ENCODE measurements around the gene SELENOW. TPM values are rescaled to one million over a fixed set of nuclear protein-coding genes. Genes with fewer than 3 reads are reported as not detected.

Gene SELENOW
- polyA plus RNA-seq, 1 of the 3 experiments (the other 2 are of a cell fraction): 335 TPM

DNA sequence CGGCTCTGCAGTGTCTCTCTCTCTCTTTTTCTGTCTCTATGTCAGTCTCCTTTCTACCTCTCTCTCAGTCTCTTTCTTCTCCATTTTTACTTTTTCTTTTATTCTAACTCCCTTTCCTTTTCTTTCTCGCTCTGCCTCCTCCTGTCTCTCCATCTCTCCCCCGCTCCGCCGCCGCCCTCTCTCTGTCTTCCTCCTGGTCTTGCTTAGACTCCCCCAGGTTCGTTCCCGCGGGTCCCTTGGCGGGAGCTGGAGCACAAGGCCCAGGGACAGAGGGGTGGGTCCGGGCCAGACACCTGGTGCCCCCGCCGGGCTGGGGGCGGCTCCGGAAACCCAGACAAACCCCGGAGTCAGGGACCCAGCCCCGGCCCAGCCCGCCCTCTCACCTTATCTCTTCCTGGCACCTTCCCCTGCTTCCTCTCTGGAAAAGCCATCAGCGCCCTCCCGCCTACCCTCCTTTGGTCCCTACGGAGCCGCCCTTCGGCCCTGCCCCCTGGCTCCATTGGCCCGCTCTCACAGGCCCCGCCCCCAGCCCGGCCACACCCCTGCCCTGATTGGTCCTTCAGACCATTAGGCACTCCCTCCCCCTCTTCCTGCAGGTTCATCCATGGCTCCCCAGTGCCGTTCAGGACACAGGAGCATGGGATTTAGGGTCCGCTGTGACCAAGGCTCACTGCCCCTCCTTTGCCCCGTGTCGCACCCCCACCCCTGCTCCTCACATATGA is 48.5 kb upstream of the SELENOW start:
- DNase-seq: peak; percentile 91
- ChIA-PET POLR2A (no interaction called here), CTCF (interaction anchor here (1.2 to 2.1 kb wide), 4 partner anchors 11 to 31 kb away, joined by 3 to 8 read pairs (median 4); partner anchors contain the start of gene EHD2)
- Histone ChIP-seq H3K27ac (ENCODE audit: low read depth in 2 of 2, low read length in 1 of 2) (peak overlapping the region; percentile 16 to 79; a peak in 3 of 4 replicates), H3K4me3 (ENCODE audit: low read depth in 2 of 2, low read length in 1 of 2) (peak overlapping the region in 1 of 2 experiments; percentile 24; a peak in 1 of 4 replicates), H3K9me3 (no peaks in the 10 kb centered on the region), H4K20me1 (ENCODE audit: insufficient read depth) (peaks cover 13% of the 10 kb centered on the region; the same call in 1 of the 2 replicates), H3F3A (replicated peaks; ENCODE audit: insufficient read depth) (peaks cover 44% of the 10 kb centered on the region), H3K9me2 (no peaks in the 10 kb centered on the region), H3K9ac (peak overlapping the region; percentile 14; the same call in 1 of the 2 replicates), H3K4me1 (ENCODE audit: control insufficient read depth in 1 of 2, insufficient read depth in 2 of 2, low read depth in 1 of 2, low read length in 1 of 2) (peaks cover 7 to 8% of the 10 kb centered on the region in 2 experiments; a peak in 2 of 4 replicates), H3K36me3 (replicated peaks in 1 of 2; ENCODE audit: control insufficient read depth in 1 of 2, insufficient read depth in 2 of 2, low read length in 1 of 2) (peaks cover 4 to 54% of the 10 kb centered on the region in 2 experiments), H3K79me2 (ENCODE audit: insufficient read depth) (peaks cover 67% of the 10 kb centered on the region), H3K27me3 (ENCODE audit: insufficient read depth) (no peaks in the 10 kb centered on the region), H2AFZ (ENCODE audit: low read depth) (no peak overlapping the region), H3K4me2 (peak overlapping the region; percentile 59)
- WGBS (ENCODE audit: low lambda C conversion rate): 34% methylated on average over 30 of the region's 30 CpGs
- no peak for TF ChIP-seq MXI1 (IDR thresholded peaks at IDR 0.05; ENCODE audit: low read depth, low read length)
- no peak for TF ChIP-seq JUND (IDR thresholded peaks at IDR 0.05)
- TF ChIP-seq SMC3 (IDR thresholded peaks at IDR 0.05; ENCODE audit: low read depth, low read length): no peak
- TF ChIP-seq, protein P1, sequence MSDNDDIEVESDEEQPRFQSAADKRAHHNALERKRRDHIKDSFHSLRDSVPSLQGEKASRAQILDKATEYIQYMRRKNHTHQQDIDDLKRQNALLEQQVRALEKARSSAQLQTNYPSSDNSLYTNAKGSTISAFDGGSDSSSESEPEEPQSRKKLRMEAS (IDR thresholded peaks at IDR 0.05; ENCODE audit: low read depth): no peak
- TF ChIP-seq SIN3A (IDR thresholded peaks at IDR 0.05; ENCODE audit: borderline replicate concordance, low read depth, low read length): no peak
- TF ChIP-seq RAD21 (IDR thresholded peaks at IDR 0.05; ENCODE audit: low read length): no peak
- TF ChIP-seq MEF2A (IDR thresholded peaks at IDR 0.05; ENCODE audit: borderline replicate concordance, low read depth): no peak
- no peak for TF ChIP-seq RCOR1 (IDR thresholded peaks at IDR 0.05; ENCODE audit: low read length)
- no peak for TF ChIP-seq FOXM1 (IDR thresholded peaks at IDR 0.05; ENCODE audit: low read depth)
- TF ChIP-seq TAF1 (IDR thresholded peaks at IDR 0.05; ENCODE audit: borderline replicate concordance, low read depth, low read length): no peak
- no peak for TF ChIP-seq GABPA (IDR thresholded peaks at IDR 0.05; ENCODE audit: low read depth)
- no peak for TF ChIP-seq ELF1 (IDR thresholded peaks at IDR 0.05)
- no peak for TF ChIP-seq NFIC (IDR thresholded peaks at IDR 0.05; ENCODE audit: borderline replicate concordance)
- TF ChIP-seq RXRA (IDR thresholded peaks at IDR 0.05; ENCODE audit: borderline replicate concordance, low read depth): no peak

DNA sequence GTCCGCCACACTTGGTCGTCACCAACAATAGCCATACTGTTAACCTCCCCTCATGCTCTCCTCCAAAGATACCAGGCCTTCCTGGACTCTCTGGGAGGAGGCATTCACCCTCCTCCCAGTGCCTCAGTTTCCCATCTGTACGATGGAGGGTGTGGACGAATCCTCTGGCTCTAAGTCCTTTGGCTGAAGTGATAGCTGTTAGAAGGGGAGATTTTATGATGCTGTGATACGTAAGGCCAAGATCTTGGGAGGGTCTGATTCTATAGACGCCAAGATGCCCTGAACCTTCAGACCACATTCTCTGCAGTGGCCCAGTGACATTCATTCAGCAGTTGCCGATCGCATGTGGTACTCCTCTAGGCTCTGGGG is 48.0 kb upstream of the SELENOW start:
- H2AFZ ChIP-seq (ENCODE audit: low read depth): no peak overlapping the region
- no peak overlapping the region for H3K9ac ChIP-seq
- H4K20me1 ChIP-seq (ENCODE audit: insufficient read depth): peaks cover 13% of the 10 kb centered on the region; the same call in 1 of the 2 replicates
- no peak overlapping the region for H3K27ac ChIP-seq (ENCODE audit: low read depth in 2 of 2, low read length in 1 of 2)
- WGBS (ENCODE audit: low lambda C conversion rate): 95% methylated on average over 8 of the region's 8 CpGs
- H3K4me3 ChIP-seq (ENCODE audit: low read depth in 2 of 2, low read length in 1 of 2): no peak overlapping the region
- DNase-seq: no peak
- H3K9me3 ChIP-seq: no peaks in the 10 kb centered on the region
- H3K36me3 ChIP-seq (replicated peaks in 1 of 2; ENCODE audit: control insufficient read depth in 1 of 2, insufficient read depth in 2 of 2, low read length in 1 of 2): peaks cover 4 to 54% of the 10 kb centered on the region in 2 experiments
- H3K4me2 ChIP-seq: no peak overlapping the region
- H3K27me3 ChIP-seq (ENCODE audit: insufficient read depth): no peaks in the 10 kb centered on the region
- H3K9me2 ChIP-seq: no peaks in the 10 kb centered on the region
- H3K4me1 ChIP-seq (ENCODE audit: control insufficient read depth in 1 of 2, insufficient read depth in 2 of 2, low read depth in 1 of 2, low read length in 1 of 2): peaks cover 7 to 8% of the 10 kb centered on the region in 2 experiments; a peak in 2 of 4 replicates
- ChIA-PET POLR2A (no interaction called here), CTCF (interaction anchor here (1.2 to 2.1 kb wide), 4 partner anchors 11 to 31 kb away, joined by 3 to 8 read pairs (median 4); partner anchors contain the start of gene EHD2)
- peaks cover 48% of the 10 kb centered on the region for H3F3A ChIP-seq (replicated peaks; ENCODE audit: insufficient read depth)
- TF ChIP-seq TEAD4 (IDR thresholded peaks at IDR 0.05; ENCODE audit: borderline replicate concordance, insufficient read depth) (no peak), NRF1 (IDR thresholded peaks at IDR 0.05; ENCODE audit: low read depth, low read length) (no peak), SIN3A (IDR thresholded peaks at IDR 0.05; ENCODE audit: borderline replicate concordance, low read depth, low read length) (no peak), USF2 (IDR thresholded peaks at IDR 0.05; ENCODE audit: borderline replicate concordance, low read depth, low read length) (no peak), ELF1 (IDR thresholded peaks at IDR 0.05) (no peak), TCF12 (IDR thresholded peaks at IDR 0.05) (no peak), FOXJ3 (CRISPR knock-in tag; IDR thresholded peaks at IDR 0.05) (no peak), GATA2 (CRISPR knock-in tag; IDR thresholded peaks at IDR 0.05) (no peak), RAD21 (IDR thresholded peaks at IDR 0.05; ENCODE audit: low read length) (no peak), MEF2A (IDR thresholded peaks at IDR 0.05; ENCODE audit: borderline replicate concordance, low read depth) (no peak)
- TF ChIP-seq, protein P2, sequence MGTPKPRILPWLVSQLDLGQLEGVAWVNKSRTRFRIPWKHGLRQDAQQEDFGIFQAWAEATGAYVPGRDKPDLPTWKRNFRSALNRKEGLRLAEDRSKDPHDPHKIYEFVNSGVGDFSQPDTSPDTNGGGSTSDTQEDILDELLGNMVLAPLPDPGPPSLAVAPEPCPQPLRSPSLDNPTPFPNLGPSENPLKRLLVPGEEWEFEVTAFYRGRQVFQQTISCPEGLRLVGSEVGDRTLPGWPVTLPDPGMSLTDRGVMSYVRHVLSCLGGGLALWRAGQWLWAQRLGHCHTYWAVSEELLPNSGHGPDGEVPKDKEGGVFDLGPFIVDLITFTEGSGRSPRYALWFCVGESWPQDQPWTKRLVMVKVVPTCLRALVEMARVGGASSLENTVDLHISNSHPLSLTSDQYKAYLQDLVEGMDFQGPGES (IDR thresholded peaks at IDR 0.05; ENCODE audit: low read depth, low read length): no peak
- H3K79me2 ChIP-seq (ENCODE audit: insufficient read depth): peaks cover 68% of the 10 kb centered on the region
